Osteocyte (in vitro differentiated cells): ENCODE results near the gene SNTG2. TPM values are rescaled to one million over a fixed set of nuclear protein-coding genes. Genes with fewer than 3 reads are reported as not detected.
A peak's percentile ranks its signal among the peaks of the same experiment; 100 is the strongest.

Source experiments
- DNase-seq: peaks from one replicate; pipeline ENCODE4 v3.0.0; 2021; ENCODE audit warnings: mixed read lengths; ENCODE audit not compliant: unreplicated experiment; ENCODE audit errors: extremely low spot score
- H3K27ac Mint-ChIP-seq: one replicate; pipeline ENCODE4 v1.8.0; 2021; ENCODE audit warnings: mild to moderate bottlenecking, mixed read lengths; ENCODE audit not compliant: unreplicated experiment
- H3K27me3 Mint-ChIP-seq: one replicate; pipeline ENCODE4 v1.8.0; 2021; ENCODE audit warnings: mixed read lengths; ENCODE audit not compliant: unreplicated experiment
- H3K36me3 Mint-ChIP-seq: one replicate; pipeline ENCODE4 v1.8.0; 2021; ENCODE audit warnings: mixed read lengths; ENCODE audit not compliant: unreplicated experiment
- H3K4me1 Mint-ChIP-seq: one replicate; pipeline ENCODE4 v1.8.0; 2021; ENCODE audit warnings: mixed read lengths; ENCODE audit not compliant: unreplicated experiment
- H3K4me3 Mint-ChIP-seq: one replicate; pipeline ENCODE4 v1.8.0; 2021; ENCODE audit warnings: mild to moderate bottlenecking, moderate library complexity, mixed read lengths; ENCODE audit not compliant: unreplicated experiment
- H3K9me3 Mint-ChIP-seq: one replicate; pipeline ENCODE4 v1.8.0; 2021; ENCODE audit warnings: mixed read lengths; ENCODE audit not compliant: unreplicated experiment
- total RNA-seq: library from RNA; stranded (reverse); gene quantifications from 2 replicates; pipeline ENCODE4 v1.2.1, GENCODE V29; 2021
- TF ChIP-seq, protein P1 (sequence below): fragments of 200-600 bp; sonication (generic); IDR thresholded peaks from 2 replicates; pipeline ENCODE4 v1.5.0; 2021; ENCODE audit warnings: antibody characterized with exemption, mild to moderate bottlenecking, moderate library complexity

The SNTG2 gene
- total RNA-seq, 1 donor from 2014 or later: not detected

DNA sequence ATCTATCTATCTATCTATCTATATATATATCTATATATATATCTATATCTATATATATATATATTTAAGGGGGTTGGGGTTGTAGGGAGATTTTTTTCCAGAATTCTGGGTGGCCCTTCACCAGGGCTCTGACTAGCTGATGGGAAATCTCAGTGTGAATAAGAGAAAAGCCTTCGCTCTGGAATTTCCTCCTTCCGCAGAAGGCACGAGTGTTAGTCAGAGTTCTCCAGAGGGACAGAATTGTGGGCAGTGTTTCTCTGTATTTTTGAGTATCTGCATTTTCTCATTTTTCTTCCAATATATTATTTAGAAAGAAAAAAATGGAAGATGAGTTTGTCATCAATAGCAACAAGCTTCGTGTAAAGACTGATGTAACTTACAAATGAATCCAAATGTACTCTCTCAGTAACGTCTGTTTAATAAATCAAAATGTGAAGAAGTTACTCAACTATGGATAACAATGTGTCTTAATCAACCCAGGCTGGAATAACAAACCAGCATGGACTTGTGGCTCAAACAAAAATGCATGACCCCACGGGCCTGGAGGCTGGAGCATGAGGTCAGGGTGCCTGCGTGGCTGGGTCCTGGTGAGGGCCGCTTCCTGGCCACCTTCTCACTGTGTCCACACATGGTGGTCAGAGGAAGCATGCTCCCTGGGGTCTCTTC is 10.6 kb upstream of the SNTG2 start:
- Mint-ChIP-seq H3K4me1 (peaks cover 33% of the 10 kb centered on the region), H3K4me3 (no peak overlapping the region), H3K9me3 (peaks cover 9% of the 10 kb centered on the region), H3K27ac (peak overlapping the region; percentile 62), H3K36me3 (no peaks in the 10 kb centered on the region), H3K27me3 (no peaks in the 10 kb centered on the region)
- TF ChIP-seq, protein P1, sequence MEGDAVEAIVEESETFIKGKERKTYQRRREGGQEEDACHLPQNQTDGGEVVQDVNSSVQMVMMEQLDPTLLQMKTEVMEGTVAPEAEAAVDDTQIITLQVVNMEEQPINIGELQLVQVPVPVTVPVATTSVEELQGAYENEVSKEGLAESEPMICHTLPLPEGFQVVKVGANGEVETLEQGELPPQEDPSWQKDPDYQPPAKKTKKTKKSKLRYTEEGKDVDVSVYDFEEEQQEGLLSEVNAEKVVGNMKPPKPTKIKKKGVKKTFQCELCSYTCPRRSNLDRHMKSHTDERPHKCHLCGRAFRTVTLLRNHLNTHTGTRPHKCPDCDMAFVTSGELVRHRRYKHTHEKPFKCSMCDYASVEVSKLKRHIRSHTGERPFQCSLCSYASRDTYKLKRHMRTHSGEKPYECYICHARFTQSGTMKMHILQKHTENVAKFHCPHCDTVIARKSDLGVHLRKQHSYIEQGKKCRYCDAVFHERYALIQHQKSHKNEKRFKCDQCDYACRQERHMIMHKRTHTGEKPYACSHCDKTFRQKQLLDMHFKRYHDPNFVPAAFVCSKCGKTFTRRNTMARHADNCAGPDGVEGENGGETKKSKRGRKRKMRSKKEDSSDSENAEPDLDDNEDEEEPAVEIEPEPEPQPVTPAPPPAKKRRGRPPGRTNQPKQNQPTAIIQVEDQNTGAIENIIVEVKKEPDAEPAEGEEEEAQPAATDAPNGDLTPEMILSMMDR: no peak
- no peak for DNase-seq

DNA sequence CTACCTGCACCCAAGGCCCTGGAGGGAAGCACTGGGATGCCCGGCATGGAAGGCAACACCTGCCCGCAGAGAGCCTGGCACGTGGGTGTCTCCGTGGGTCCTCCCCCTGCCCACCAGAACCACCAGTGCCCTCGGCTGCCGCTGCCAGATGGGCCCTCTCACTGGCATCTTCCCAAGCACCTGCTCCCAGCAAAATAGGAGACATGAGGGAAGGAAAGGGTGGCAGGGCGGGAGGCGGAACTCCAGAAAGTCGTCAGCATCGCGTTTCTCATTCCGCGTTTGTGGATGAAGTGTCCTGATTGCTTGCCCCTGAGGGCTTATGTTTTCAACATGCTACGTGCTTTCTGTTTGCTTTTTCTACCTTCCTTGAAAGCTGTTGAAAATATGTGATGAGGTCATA is 8.8 kb upstream of the SNTG2 start:
- no peaks in the 10 kb centered on the region for H3K36me3 Mint-ChIP-seq
- H3K4me1 Mint-ChIP-seq: peaks cover 36% of the 10 kb centered on the region
- TF ChIP-seq, protein P1: no peak
- no peak overlapping the region for H3K27ac Mint-ChIP-seq
- H3K9me3 Mint-ChIP-seq: peaks cover 9% of the 10 kb centered on the region
- no peak for DNase-seq
- H3K27me3 Mint-ChIP-seq: no peaks in the 10 kb centered on the region
- no peak overlapping the region for H3K4me3 Mint-ChIP-seq

DNA sequence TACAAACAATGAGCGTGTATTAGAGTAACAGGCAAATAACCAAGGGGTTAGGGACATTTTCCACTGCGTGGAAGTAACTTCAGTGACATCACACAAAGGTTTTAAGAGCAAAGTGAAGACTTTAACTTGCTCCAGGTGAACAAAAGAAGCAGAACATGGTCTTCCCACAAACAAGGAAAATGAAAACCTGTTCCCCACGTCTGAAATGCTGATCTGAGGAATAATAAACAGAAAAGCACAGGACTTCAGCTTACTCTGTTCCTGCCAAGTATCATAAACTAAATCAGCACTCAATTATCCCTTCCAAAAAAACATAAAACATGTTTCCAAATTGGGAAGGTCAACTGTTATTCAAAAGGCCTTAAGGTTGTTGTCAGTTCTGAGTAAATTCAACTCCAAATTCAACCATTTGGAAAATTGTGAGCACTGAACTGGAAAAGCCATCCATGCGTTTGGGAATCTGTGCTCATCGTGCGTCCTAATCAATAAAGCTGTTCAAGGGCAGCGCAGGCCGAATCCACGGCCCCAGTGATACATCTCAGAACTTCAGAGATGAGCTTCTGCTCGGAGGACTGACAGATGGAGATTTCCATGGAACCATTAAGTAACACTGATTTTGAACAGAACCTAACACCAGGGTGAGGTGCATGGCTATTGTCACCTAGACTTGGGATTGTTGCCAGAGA is 7.7 kb upstream of the SNTG2 start:
- no peak for DNase-seq
- Mint-ChIP-seq H3K27ac (no peak overlapping the region), H3K36me3 (no peaks in the 10 kb centered on the region), H3K4me1 (peaks cover 29% of the 10 kb centered on the region), H3K27me3 (peaks cover 4% of the 10 kb centered on the region), H3K4me3 (no peak overlapping the region), H3K9me3 (peaks cover 9% of the 10 kb centered on the region)
- TF ChIP-seq, protein P1: no peak

DNA sequence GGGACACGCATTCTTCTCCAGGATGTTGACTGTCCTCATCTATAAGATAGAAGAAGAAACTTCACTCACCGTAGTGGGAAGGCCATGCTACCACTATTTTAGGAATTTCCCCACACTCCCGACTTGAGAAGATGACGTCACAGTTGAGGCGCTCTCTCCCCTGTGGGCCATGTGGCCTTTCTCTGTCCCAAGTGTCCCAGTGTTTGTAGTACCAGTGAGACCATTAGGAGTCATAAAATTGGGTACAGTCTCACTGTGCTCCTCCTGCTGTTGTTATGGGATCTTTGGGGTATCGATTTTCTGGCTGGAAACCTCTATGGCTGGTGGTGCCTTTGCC is 7.2 kb upstream of the SNTG2 start:
- Mint-ChIP-seq H3K4me1 (peaks cover 24% of the 10 kb centered on the region), H3K9me3 (peaks cover 9% of the 10 kb centered on the region), H3K27me3 (peaks cover 4% of the 10 kb centered on the region), H3K4me3 (no peak overlapping the region), H3K27ac (no peak overlapping the region), H3K36me3 (no peaks in the 10 kb centered on the region)
- no peak for DNase-seq
- TF ChIP-seq, protein P1: no peak

DNA sequence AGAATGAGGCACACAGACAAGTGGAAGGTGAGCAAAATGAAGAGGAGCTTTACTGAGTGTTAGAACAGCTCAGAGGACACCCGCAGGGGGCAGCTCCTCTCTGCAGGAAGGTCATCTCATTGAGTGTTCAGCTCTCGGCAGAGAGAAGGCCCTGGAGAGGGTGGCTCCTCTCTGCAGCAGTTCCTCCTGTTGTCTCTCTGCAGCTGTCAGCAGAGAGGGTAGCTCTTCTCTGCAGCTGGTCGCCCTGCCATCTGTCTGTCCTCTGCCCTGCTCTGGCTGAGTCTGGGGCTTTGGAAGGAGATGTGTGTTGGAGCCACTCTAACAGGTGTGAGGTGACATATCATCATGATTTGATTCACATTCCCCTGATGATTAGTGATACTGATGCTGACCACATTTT is 6.8 kb upstream of the SNTG2 start:
- peaks cover 22% of the 10 kb centered on the region for H3K4me1 Mint-ChIP-seq
- H3K27ac Mint-ChIP-seq: no peak overlapping the region
- peaks cover 4% of the 10 kb centered on the region for H3K27me3 Mint-ChIP-seq
- H3K36me3 Mint-ChIP-seq: no peaks in the 10 kb centered on the region
- no peak overlapping the region for H3K4me3 Mint-ChIP-seq
- TF ChIP-seq, protein P1: no peak
- peaks cover 9% of the 10 kb centered on the region for H3K9me3 Mint-ChIP-seq
- no peak for DNase-seq
